ENCODE results near the gene PEX11B.

- TF ChIP-seq, protein P1, sequence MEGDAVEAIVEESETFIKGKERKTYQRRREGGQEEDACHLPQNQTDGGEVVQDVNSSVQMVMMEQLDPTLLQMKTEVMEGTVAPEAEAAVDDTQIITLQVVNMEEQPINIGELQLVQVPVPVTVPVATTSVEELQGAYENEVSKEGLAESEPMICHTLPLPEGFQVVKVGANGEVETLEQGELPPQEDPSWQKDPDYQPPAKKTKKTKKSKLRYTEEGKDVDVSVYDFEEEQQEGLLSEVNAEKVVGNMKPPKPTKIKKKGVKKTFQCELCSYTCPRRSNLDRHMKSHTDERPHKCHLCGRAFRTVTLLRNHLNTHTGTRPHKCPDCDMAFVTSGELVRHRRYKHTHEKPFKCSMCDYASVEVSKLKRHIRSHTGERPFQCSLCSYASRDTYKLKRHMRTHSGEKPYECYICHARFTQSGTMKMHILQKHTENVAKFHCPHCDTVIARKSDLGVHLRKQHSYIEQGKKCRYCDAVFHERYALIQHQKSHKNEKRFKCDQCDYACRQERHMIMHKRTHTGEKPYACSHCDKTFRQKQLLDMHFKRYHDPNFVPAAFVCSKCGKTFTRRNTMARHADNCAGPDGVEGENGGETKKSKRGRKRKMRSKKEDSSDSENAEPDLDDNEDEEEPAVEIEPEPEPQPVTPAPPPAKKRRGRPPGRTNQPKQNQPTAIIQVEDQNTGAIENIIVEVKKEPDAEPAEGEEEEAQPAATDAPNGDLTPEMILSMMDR (IDR thresholded peaks at IDR 0.05) = no peak
- TF ChIP-seq, protein P2, sequence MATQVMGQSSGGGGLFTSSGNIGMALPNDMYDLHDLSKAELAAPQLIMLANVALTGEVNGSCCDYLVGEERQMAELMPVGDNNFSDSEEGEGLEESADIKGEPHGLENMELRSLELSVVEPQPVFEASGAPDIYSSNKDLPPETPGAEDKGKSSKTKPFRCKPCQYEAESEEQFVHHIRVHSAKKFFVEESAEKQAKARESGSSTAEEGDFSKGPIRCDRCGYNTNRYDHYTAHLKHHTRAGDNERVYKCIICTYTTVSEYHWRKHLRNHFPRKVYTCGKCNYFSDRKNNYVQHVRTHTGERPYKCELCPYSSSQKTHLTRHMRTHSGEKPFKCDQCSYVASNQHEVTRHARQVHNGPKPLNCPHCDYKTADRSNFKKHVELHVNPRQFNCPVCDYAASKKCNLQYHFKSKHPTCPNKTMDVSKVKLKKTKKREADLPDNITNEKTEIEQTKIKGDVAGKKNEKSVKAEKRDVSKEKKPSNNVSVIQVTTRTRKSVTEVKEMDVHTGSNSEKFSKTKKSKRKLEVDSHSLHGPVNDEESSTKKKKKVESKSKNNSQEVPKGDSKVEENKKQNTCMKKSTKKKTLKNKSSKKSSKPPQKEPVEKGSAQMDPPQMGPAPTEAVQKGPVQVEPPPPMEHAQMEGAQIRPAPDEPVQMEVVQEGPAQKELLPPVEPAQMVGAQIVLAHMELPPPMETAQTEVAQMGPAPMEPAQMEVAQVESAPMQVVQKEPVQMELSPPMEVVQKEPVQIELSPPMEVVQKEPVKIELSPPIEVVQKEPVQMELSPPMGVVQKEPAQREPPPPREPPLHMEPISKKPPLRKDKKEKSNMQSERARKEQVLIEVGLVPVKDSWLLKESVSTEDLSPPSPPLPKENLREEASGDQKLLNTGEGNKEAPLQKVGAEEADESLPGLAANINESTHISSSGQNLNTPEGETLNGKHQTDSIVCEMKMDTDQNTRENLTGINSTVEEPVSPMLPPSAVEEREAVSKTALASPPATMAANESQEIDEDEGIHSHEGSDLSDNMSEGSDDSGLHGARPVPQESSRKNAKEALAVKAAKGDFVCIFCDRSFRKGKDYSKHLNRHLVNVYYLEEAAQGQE (IDR thresholded peaks at IDR 0.05; ENCODE audit: insufficient read depth in 1 of 2, low read depth in 2 of 2, low read length in 1 of 2) = no peak
- TF ChIP-seq SIN3A (IDR thresholded peaks at IDR 0.05; ENCODE audit: borderline replicate concordance, insufficient read depth, low read depth, low read length) (no peak), POLR2AphosphoS5 (IDR thresholded peaks at IDR 0.05; ENCODE audit: low read depth, low read length) (no peak)
These were observed 11.4 kb downstream of the PEX11B start for GRCh38 chr1:145906954-145907753.
